Tibial nerve (tissue), 4 donors: ENCODE measurements around the gene PDXDC1.
"Not testable (repeated sequence)": the region's sequence is repeated elsewhere in the genome, so short reads cannot be mapped to it uniquely, and the experiment has no call there.

Experiments
- CTCF ChIP-seq, 5 experiments: fragments of 200-600 bp in 3 of 5; fragments of 450-650 bp in 2 of 5; sonication (generic) in 3 of 5; IDR thresholded peaks; one replicate each; pipeline ENCODE4 v1.5.1; 2016 to 2019; ENCODE audit warnings: antibody characterized with exemption in 5 of 5, mild to moderate bottlenecking in 3 of 5, moderate library complexity in 2 of 5
- EP300 ChIP-seq, 2 donors: sonication (generic); formaldehyde crosslinking; IDR thresholded peaks; one replicate each; pipeline ENCODE4 v1.6.1; 2017; ENCODE audit warnings: antibody characterized with exemption in 2 of 2, mild to moderate bottlenecking in 1 of 2
- POLR2A ChIP-seq, 2 donors: fragments of 450-650 bp; IDR thresholded peaks; one replicate each; pipeline ENCODE4 v1.6.1; 2017; ENCODE audit warnings: antibody characterized with exemption in 2 of 2, mild to moderate bottlenecking in 2 of 2, moderate library complexity in 2 of 2

DNA sequence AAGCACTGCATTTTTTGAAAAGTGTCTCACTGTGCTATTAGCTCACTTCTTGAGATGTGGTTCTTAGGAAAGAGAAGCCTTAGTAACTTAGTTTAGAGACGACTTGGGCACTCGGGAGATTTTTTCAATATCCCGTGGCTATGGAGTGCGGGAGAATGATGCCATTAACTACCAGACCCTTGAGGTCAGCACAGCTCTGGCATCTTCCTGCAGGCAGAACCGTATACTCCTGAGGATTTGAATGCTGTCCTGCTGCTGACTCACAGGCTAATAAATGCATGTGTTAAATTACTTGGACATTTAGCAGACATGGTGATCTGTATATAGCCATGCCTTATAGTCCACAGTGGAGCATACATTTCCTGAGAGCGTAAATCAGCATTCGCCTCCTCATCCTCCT lies 46.6 kb downstream of the PDXDC1 start:
- not testable (repeated sequence) for TF ChIP-seq POLR2A, CTCF, EP300 (IDR thresholded peaks at IDR 0.05)
